RWPE2 (cell line): ENCODE results near the gene OR51V1.

ENCODE experiments used
- ATAC-seq: fragments of 200-7000 bp; cut with Tn5 transposase; 3 replicates; pipeline ENCODE4 v1.9.1; 2021; ENCODE audit warnings: low read depth
- DNase-seq: peaks from one replicate; pipeline ENCODE4 v3.0.0-alpha.2; 2020; ENCODE audit warnings: low spot score
- H3K27ac ChIP-seq: fragments of 450-650 bp; 2 replicates; pipeline ENCODE4 v1.5.1; 2017; ENCODE audit warnings: mild to moderate bottlenecking; ENCODE audit not compliant: poor library complexity, severe bottlenecking
- H3K27me3 ChIP-seq: fragments of 250-450 bp; sonication (Bioruptor Pico); 2 replicates; pipeline ENCODE4 v1.5.1; 2021; ENCODE audit warnings: mild to moderate bottlenecking, moderate library complexity; ENCODE audit not compliant: insufficient read depth, poor library complexity, severe bottlenecking
- H3K36me3 ChIP-seq: fragments of 250-450 bp; sonication (Bioruptor Pico); 2 replicates; pipeline ENCODE4 v1.5.1; 2020; ENCODE audit warnings: low read depth, mild to moderate bottlenecking, moderate library complexity
- H3K4me1 ChIP-seq: fragments of 250-450 bp; sonication (Bioruptor Pico); 2 replicates; pipeline ENCODE4 v1.5.1; 2021; ENCODE audit warnings: mild to moderate bottlenecking, moderate library complexity; ENCODE audit not compliant: insufficient read depth, poor library complexity, severe bottlenecking
- H3K4me3 ChIP-seq: fragments of 250-450 bp; sonication (Bioruptor Pico); 2 replicates; pipeline ENCODE4 v1.5.1; 2021; ENCODE audit warnings: mild to moderate bottlenecking, moderate library complexity; ENCODE audit not compliant: severe bottlenecking
- H3K9me3 ChIP-seq: fragments of 250-450 bp; sonication (Bioruptor Pico); 2 replicates; pipeline ENCODE4 v1.5.1; 2021; ENCODE audit warnings: mild to moderate bottlenecking, moderate library complexity; ENCODE audit not compliant: severe bottlenecking
- TF ChIP-seq, protein P1 (sequence below): fragments of 450-650 bp; IDR thresholded peaks from one replicate; pipeline ENCODE4 v1.5.1; 2017; ENCODE audit warnings: mild to moderate bottlenecking, moderate library complexity; ENCODE audit not compliant: poor library complexity, severe bottlenecking

OR51V1 gene

DNA sequence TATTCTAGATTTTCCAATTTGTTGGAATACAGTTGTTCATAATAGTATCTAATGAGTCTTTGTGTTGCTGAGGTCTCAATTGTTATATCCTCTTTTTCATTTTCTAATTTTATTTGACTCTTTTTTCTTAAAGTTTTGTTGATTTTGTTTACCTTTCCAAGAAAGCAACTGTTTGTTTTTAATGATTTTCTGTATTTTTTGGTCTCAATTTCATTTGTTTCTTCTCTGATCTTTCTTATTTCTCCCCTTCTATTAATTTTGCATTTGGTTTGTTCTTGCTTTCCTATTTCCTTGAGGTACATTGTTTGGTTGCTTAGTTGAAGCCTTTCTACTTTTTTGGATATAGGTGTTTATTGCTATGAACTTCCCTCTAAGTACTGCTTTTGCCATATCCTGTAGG, 40.7 kb downstream of the OR51V1 start:
- H3K36me3 ChIP-seq: no peaks in the 10 kb centered on the region
- no peaks in the 10 kb centered on the region for H3K4me1 ChIP-seq
- TF ChIP-seq, protein P1, sequence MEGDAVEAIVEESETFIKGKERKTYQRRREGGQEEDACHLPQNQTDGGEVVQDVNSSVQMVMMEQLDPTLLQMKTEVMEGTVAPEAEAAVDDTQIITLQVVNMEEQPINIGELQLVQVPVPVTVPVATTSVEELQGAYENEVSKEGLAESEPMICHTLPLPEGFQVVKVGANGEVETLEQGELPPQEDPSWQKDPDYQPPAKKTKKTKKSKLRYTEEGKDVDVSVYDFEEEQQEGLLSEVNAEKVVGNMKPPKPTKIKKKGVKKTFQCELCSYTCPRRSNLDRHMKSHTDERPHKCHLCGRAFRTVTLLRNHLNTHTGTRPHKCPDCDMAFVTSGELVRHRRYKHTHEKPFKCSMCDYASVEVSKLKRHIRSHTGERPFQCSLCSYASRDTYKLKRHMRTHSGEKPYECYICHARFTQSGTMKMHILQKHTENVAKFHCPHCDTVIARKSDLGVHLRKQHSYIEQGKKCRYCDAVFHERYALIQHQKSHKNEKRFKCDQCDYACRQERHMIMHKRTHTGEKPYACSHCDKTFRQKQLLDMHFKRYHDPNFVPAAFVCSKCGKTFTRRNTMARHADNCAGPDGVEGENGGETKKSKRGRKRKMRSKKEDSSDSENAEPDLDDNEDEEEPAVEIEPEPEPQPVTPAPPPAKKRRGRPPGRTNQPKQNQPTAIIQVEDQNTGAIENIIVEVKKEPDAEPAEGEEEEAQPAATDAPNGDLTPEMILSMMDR: no peak
- no peak overlapping the region for H3K4me3 ChIP-seq
- DNase-seq: no peak
- H3K27ac ChIP-seq: no peak overlapping the region
- peaks cover 3% of the 10 kb centered on the region for H3K9me3 ChIP-seq
- ATAC-seq: no peak
- H3K27me3 ChIP-seq: no peaks in the 10 kb centered on the region

DNA sequence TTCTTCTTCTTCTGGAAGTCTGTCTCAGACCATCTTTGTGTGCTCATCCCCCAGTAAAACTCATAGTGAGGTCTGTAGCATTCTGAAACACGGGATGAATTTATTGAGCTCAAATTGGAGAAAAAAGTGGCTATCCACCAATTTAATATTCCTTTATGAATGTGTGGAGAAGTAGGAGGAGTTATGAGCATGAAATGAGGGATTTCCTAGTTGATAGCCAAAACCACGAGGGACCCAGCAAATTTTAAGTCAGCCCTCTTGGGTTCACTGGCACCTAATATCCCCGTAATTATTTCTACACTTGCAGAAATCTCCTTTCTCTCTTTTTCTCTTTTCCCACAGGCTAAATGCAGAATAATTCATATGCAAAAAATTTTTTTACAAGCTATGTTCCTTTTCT, 45.8 kb downstream of the OR51V1 start, which contains the start of gene OR52A1:
Gene OR52A1 (minus strand): TSS at position 101 of the 400 bp plus-strand sequence. CDS start 2,388 bp downstream, outside the sequence.
- DNase-seq (no peak), ATAC-seq (no peak)
- Histone ChIP-seq H3K4me3 (no peak within 1 kb of the TSS), H3K27ac (no peak within 1 kb of the TSS), H3K4me1 (no peaks in the 10 kb centered on the region), H3K36me3 (no peaks in the 10 kb centered on the region), H3K27me3 (no peaks in the 10 kb centered on the region), H3K9me3 (peaks cover 3% of the 10 kb centered on the region)
- TF ChIP-seq, protein P1: no peak

DNA sequence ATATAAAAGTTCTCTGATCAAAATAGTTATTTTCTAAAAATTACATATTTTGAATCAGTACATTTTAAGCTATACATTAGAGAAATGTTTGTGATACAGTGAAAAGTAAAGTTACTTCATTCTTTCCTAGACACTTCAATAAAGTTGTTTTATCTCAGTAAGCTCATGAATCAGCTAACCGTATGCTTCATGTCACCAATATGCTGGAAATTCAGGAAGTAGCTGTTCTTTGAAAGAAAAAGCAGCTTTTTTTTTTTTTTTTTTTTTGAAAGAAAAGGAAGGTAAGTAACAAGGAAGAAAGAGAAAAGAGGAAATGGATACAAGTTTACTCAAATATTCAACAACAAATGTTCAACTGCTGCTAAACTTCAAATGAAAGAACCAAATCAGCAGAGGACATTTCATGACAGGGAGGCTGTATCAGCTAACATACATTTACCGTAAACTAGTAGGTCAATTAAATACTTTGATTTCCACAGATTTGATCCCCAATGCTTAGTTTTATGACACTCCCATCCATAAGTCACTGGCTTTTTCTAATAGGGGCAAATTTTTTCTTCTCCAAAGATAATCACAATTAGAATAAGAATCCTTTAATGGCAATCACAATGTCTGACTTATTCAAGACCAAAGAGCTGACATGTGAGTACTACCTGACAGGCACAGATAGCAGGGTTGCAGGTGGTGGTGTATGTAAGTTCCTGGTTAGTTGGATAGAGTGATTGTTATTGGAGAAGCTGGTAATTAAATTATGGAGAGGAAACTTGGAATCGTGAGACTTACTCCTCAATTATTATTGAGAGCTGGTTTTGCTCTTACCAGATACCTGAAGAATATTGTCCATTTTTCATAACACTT, 46.7 kb downstream of the OR51V1 start:
- no peak for ATAC-seq
- no peak overlapping the region for H3K4me3 ChIP-seq

DNA sequence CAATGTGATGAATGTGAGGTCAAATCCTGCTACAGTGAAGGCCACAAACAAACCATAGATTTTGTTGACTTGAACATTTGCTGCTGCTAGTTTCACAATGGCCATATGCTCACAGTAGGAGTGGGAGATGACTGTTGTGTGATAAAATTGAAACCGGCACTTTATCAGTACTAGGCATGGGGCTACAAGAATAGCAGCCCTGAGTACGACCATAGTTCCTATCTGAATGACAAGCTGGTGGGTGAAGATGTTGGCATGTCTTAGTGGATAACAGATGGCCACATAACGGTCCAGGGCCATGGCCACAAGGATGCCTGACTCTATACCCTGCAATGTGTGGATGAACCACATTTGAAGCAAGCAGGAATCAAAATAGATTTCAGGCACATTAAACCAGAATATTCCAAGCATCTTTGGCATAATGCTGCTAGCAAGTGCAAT, 48.7 kb downstream of the OR51V1 start:
- TF ChIP-seq, protein P1: no peak
- no peaks in the 10 kb centered on the region for H3K4me1 ChIP-seq
- H3K9me3 ChIP-seq: peaks cover 3% of the 10 kb centered on the region
- H3K36me3 ChIP-seq: no peaks in the 10 kb centered on the region
- no peak overlapping the region for H3K27ac ChIP-seq
- H3K4me3 ChIP-seq: no peak overlapping the region
- ATAC-seq (no peak), DNase-seq (no peak)
- no peaks in the 10 kb centered on the region for H3K27me3 ChIP-seq

More for the DNA sequence above, 46.7 kb downstream of the OR51V1 start:
- Histone ChIP-seq H3K27me3 (no peaks in the 10 kb centered on the region), H3K4me1 (no peaks in the 10 kb centered on the region), H3K27ac (no peak overlapping the region), H3K9me3 (peaks cover 3% of the 10 kb centered on the region), H3K36me3 (no peaks in the 10 kb centered on the region)
- no peak for DNase-seq
- TF ChIP-seq, protein P1: no peak
